Measurements from ENCODE around the gene ORM1.
"Not testable (repeated sequence)": the region's sequence is repeated elsewhere in the genome, so short reads cannot be mapped to it uniquely, and the experiment has no call there.

ORM1 gene

GRCh38 chr9:114322831-114323531 lies at the start of gene ORM1:
Gene ORM1 (plus strand): TSS chr9:114323098. CDS start chr9:114323134, 36 bp downstream.
- not testable (repeated sequence) for H3K36me3 ChIP-seq (ENCODE audit: control insufficient read depth in 2 of 2, insufficient read depth in 2 of 2, low read length in 2 of 2); H3K4me3 ChIP-seq (ENCODE audit: low read length in 2 of 2); H3K9ac ChIP-seq (ENCODE audit: low read length in 2 of 2); H3K4me1 ChIP-seq (ENCODE audit: control insufficient read depth, insufficient read depth, low read length); H3K9me3 ChIP-seq (ENCODE audit: control insufficient read depth in 2 of 2, low read length in 2 of 2); H3K27ac ChIP-seq (ENCODE audit: low read length); H3K27me3 ChIP-seq (ENCODE audit: control insufficient read depth in 1 of 2, insufficient read depth in 2 of 2, low read length in 2 of 2)

- Histone ChIP-seq H3K36me3 (ENCODE audit: control insufficient read depth in 2 of 2, insufficient read depth in 2 of 2, low read length in 2 of 2) (peaks cover 0 to 4% of the 10 kb centered on the region in 2 donors), H3K9ac (ENCODE audit: low read length in 2 of 2) (no peak overlapping the region), H3K27ac (ENCODE audit: low read length) (no peak overlapping the region), H3K9me3 (ENCODE audit: control insufficient read depth in 2 of 2, low read length in 2 of 2) (no peaks in the 10 kb centered on the region), H3K4me3 (ENCODE audit: low read length in 2 of 2) (no peak overlapping the region), H3K4me1 (ENCODE audit: control insufficient read depth, insufficient read depth, low read length) (peaks cover 2% of the 10 kb centered on the region), H3K27me3 (ENCODE audit: control insufficient read depth in 1 of 2, insufficient read depth in 2 of 2, low read length in 2 of 2) (no peaks in the 10 kb centered on the region)
Observed at GRCh38 chr9:114273461-114273881, 49.4 kb upstream of the ORM1 start.

GRCh38 chr9:114274217-114274616 lies 48.7 kb upstream of the ORM1 start:
- H3K9ac ChIP-seq (ENCODE audit: low read length in 2 of 2), result no peak overlapping the region
- no peak overlapping the region for H3K27ac ChIP-seq (ENCODE audit: low read length)
- peaks cover 2% of the 10 kb centered on the region for H3K4me1 ChIP-seq (ENCODE audit: control insufficient read depth, insufficient read depth, low read length)
- peaks cover 0 to 4% of the 10 kb centered on the region in 2 donors for H3K36me3 ChIP-seq (ENCODE audit: control insufficient read depth in 2 of 2, insufficient read depth in 2 of 2, low read length in 2 of 2)
- H3K27me3 ChIP-seq (ENCODE audit: control insufficient read depth in 1 of 2, insufficient read depth in 2 of 2, low read length in 2 of 2), result no peaks in the 10 kb centered on the region
- H3K9me3 ChIP-seq (ENCODE audit: control insufficient read depth in 2 of 2, low read length in 2 of 2), result no peaks in the 10 kb centered on the region
- no peak overlapping the region for H3K4me3 ChIP-seq (ENCODE audit: low read length in 2 of 2)

GRCh38 chr9:114275246-114276004 lies 47.5 kb upstream of the ORM1 start:
- Histone ChIP-seq H3K9me3 (ENCODE audit: control insufficient read depth in 2 of 2, low read length in 2 of 2) (no peaks in the 10 kb centered on the region), H3K9ac (ENCODE audit: low read length in 2 of 2) (no peak overlapping the region), H3K4me3 (ENCODE audit: low read length in 2 of 2) (no peak overlapping the region), H3K36me3 (ENCODE audit: control insufficient read depth in 2 of 2, insufficient read depth in 2 of 2, low read length in 2 of 2) (peaks cover 0 to 4% of the 10 kb centered on the region in 2 donors), H3K4me1 (ENCODE audit: control insufficient read depth, insufficient read depth, low read length) (peaks cover 2% of the 10 kb centered on the region), H3K27me3 (ENCODE audit: control insufficient read depth in 1 of 2, insufficient read depth in 2 of 2, low read length in 2 of 2) (no peaks in the 10 kb centered on the region), H3K27ac (ENCODE audit: low read length) (no peak overlapping the region)

GRCh38 chr9:114276908-114277821 lies 45.7 kb upstream of the ORM1 start:
- Histone ChIP-seq H3K27me3 (ENCODE audit: control insufficient read depth in 1 of 2, insufficient read depth in 2 of 2, low read length in 2 of 2) (no peaks in the 10 kb centered on the region), H3K9ac (ENCODE audit: low read length in 2 of 2) (no peak overlapping the region), H3K27ac (ENCODE audit: low read length) (no peak overlapping the region), H3K4me1 (ENCODE audit: control insufficient read depth, insufficient read depth, low read length) (no peaks in the 10 kb centered on the region), H3K36me3 (ENCODE audit: control insufficient read depth in 2 of 2, insufficient read depth in 2 of 2, low read length in 2 of 2) (peaks cover 0 to 4% of the 10 kb centered on the region in 2 donors), H3K4me3 (ENCODE audit: low read length in 2 of 2) (no peak overlapping the region), H3K9me3 (ENCODE audit: control insufficient read depth in 2 of 2, low read length in 2 of 2) (no peaks in the 10 kb centered on the region)

GRCh38 chr9:114278356-114278755 lies 44.5 kb upstream of the ORM1 start:
- H3K27ac ChIP-seq (ENCODE audit: low read length), result no peak overlapping the region
- H3K36me3 ChIP-seq (ENCODE audit: control insufficient read depth in 2 of 2, insufficient read depth in 2 of 2, low read length in 2 of 2), result peaks cover 0 to 2% of the 10 kb centered on the region in 2 donors

GRCh38 chr9:114278881-114279570 lies 43.9 kb upstream of the ORM1 start:
- Histone ChIP-seq H3K36me3 (ENCODE audit: control insufficient read depth in 2 of 2, insufficient read depth in 2 of 2, low read length in 2 of 2) (peaks cover 0 to 2% of the 10 kb centered on the region in 2 donors), H3K27ac (ENCODE audit: low read length) (no peak overlapping the region), H3K9me3 (ENCODE audit: control insufficient read depth in 2 of 2, low read length in 2 of 2) (no peaks in the 10 kb centered on the region), H3K4me1 (ENCODE audit: control insufficient read depth, insufficient read depth, low read length) (no peaks in the 10 kb centered on the region), H3K9ac (ENCODE audit: low read length in 2 of 2) (no peak overlapping the region), H3K27me3 (ENCODE audit: control insufficient read depth in 1 of 2, insufficient read depth in 2 of 2, low read length in 2 of 2) (no peaks in the 10 kb centered on the region), H3K4me3 (ENCODE audit: low read length in 2 of 2) (no peak overlapping the region)

More at GRCh38 chr9:114278356-114278755, 44.5 kb upstream of the ORM1 start:
- Histone ChIP-seq H3K27me3 (ENCODE audit: control insufficient read depth in 1 of 2, insufficient read depth in 2 of 2, low read length in 2 of 2) (no peaks in the 10 kb centered on the region), H3K4me3 (ENCODE audit: low read length in 2 of 2) (no peak overlapping the region), H3K9ac (ENCODE audit: low read length in 2 of 2) (no peak overlapping the region), H3K9me3 (ENCODE audit: control insufficient read depth in 2 of 2, low read length in 2 of 2) (no peaks in the 10 kb centered on the region), H3K4me1 (ENCODE audit: control insufficient read depth, insufficient read depth, low read length) (no peaks in the 10 kb centered on the region)

GRCh38 chr9:114279693-114280092 lies 43.2 kb upstream of the ORM1 start:
- no peak overlapping the region for H3K27ac ChIP-seq (ENCODE audit: low read length)
- no peaks in the 10 kb centered on the region for H3K27me3 ChIP-seq (ENCODE audit: control insufficient read depth in 1 of 2, insufficient read depth in 2 of 2, low read length in 2 of 2)
- peaks cover 0 to 2% of the 10 kb centered on the region in 2 donors for H3K36me3 ChIP-seq (ENCODE audit: control insufficient read depth in 2 of 2, insufficient read depth in 2 of 2, low read length in 2 of 2)
- no peaks in the 10 kb centered on the region for H3K4me1 ChIP-seq (ENCODE audit: control insufficient read depth, insufficient read depth, low read length)
- H3K9me3 ChIP-seq (ENCODE audit: control insufficient read depth in 2 of 2, low read length in 2 of 2), result no peaks in the 10 kb centered on the region
- H3K4me3 ChIP-seq (ENCODE audit: low read length in 2 of 2), result no peak overlapping the region
- H3K9ac ChIP-seq (ENCODE audit: low read length in 2 of 2), result no peak overlapping the region

- Histone ChIP-seq H3K4me3 (ENCODE audit: low read length in 2 of 2) (no peak overlapping the region), H3K9ac (ENCODE audit: low read length in 2 of 2) (no peak overlapping the region), H3K27ac (ENCODE audit: low read length) (no peak overlapping the region), H3K4me1 (ENCODE audit: control insufficient read depth, insufficient read depth, low read length) (peaks cover 3% of the 10 kb centered on the region), H3K36me3 (ENCODE audit: control insufficient read depth in 2 of 2, insufficient read depth in 2 of 2, low read length in 2 of 2) (peaks cover 0 to 2% of the 10 kb centered on the region in 2 donors), H3K27me3 (ENCODE audit: control insufficient read depth in 1 of 2, insufficient read depth in 2 of 2, low read length in 2 of 2) (no peaks in the 10 kb centered on the region), H3K9me3 (ENCODE audit: control insufficient read depth in 2 of 2, low read length in 2 of 2) (no peaks in the 10 kb centered on the region)
Observed at GRCh38 chr9:114280636-114281472, 42.0 kb upstream of the ORM1 start.
